Mesendoderm (in vitro differentiated cells): ENCODE data around the gene PGK2.

Experiments used
- DNase-seq: peaks from one replicate; pipeline ENCODE4 v3.0.0; 2013
- H2AK5ac ChIP-seq: 2 replicates; pipeline ENCODE4 v1.6.1; 2013; ENCODE audit warnings: low read length, inconsistent platforms
- H2BK120ac ChIP-seq: 2 replicates; pipeline ENCODE4 v1.6.1; 2013; ENCODE audit warnings: low read depth, mild to moderate bottlenecking, low read length, moderate library complexity, mixed read lengths
- H2BK15ac ChIP-seq: replicated peaks from 2 replicates; pipeline ENCODE4 v1.6.1; 2013; ENCODE audit warnings: low read depth, mild to moderate bottlenecking, moderate library complexity
- H2BK5ac ChIP-seq: 2 replicates; pipeline ENCODE4 v1.6.1; 2013; ENCODE audit warnings: low read length, inconsistent platforms
- H3K18ac ChIP-seq: 2 replicates; pipeline ENCODE4 v1.6.1; 2013; ENCODE audit warnings: mild to moderate bottlenecking, low read length, mixed read lengths
- H3K23ac ChIP-seq: one replicate; pipeline ENCODE4 v1.6.1; 2013; ENCODE audit warnings: low read length
- H3K27ac ChIP-seq: 2 replicates; pipeline ENCODE4 v1.5.1; 2013; ENCODE audit warnings: low read depth, mild to moderate bottlenecking, inconsistent platforms, low read length, moderate library complexity
- H3K27me3 ChIP-seq: 2 replicates; pipeline ENCODE4 v1.6.1; 2013; ENCODE audit warnings: low read length, control low read depth, mild to moderate bottlenecking, inconsistent platforms; ENCODE audit not compliant: insufficient read depth, poor library complexity
- H3K36me3 ChIP-seq: 2 replicates; pipeline ENCODE4 v1.6.1; 2013; ENCODE audit warnings: low read length, inconsistent platforms; ENCODE audit not compliant: control insufficient read depth, insufficient read depth
- H3K4ac ChIP-seq: one replicate; pipeline ENCODE4 v1.6.1; 2013; ENCODE audit warnings: low read depth, mild to moderate bottlenecking, low read length, moderate library complexity
- H3K4me1 ChIP-seq: 2 replicates; pipeline ENCODE4 v1.6.1; 2013; ENCODE audit warnings: low read depth, low read length, inconsistent platforms; ENCODE audit not compliant: control insufficient read depth
- H3K4me2 ChIP-seq: 2 replicates; pipeline ENCODE4 v1.6.1; 2013; ENCODE audit warnings: low read length
- H3K4me3 ChIP-seq: 2 replicates; pipeline ENCODE4 v1.5.1; 2013; ENCODE audit warnings: mild to moderate bottlenecking, low read length
- H3K56ac ChIP-seq: one replicate; pipeline ENCODE4 v1.6.1; 2013; ENCODE audit warnings: low read length
- H3K79me1 ChIP-seq: 2 replicates; pipeline ENCODE4 v1.6.1; 2013; ENCODE audit warnings: low read length, inconsistent platforms
- H3K79me2 ChIP-seq: 2 replicates; pipeline ENCODE4 v1.6.1; 2013; ENCODE audit warnings: mild to moderate bottlenecking, low read length; ENCODE audit not compliant: control insufficient read depth, insufficient read depth
- H3K9ac ChIP-seq: 2 replicates; pipeline ENCODE4 v1.6.1; 2013; ENCODE audit warnings: low read length, inconsistent platforms
- H4K5ac ChIP-seq: one replicate; pipeline ENCODE4 v1.6.1; 2013; ENCODE audit warnings: low read length
- H4K8ac ChIP-seq: one replicate; pipeline ENCODE4 v1.6.1; 2013; ENCODE audit warnings: low read depth, mild to moderate bottlenecking, control low read depth, low read length, moderate library complexity
- WGBS: extraction: QIAGEN DNeasy Blood & Tissue Kit; methylation state at CpG from one replicate; pipeline ENCODE4 v1.1.7; 2013; ENCODE audit warnings: low lambda C conversion rate, missing lambda C conversion rate; ENCODE audit not compliant: insufficient coverage; ENCODE audit errors: extremely low coverage; 5-methylcytosine and 5-hydroxymethylcytosine counted together

PGK2 gene

GRCh38 chr6:49766762-49767161, 20.3 kb downstream of the PGK2 start:
- Histone ChIP-seq H2BK5ac (no peak overlapping the region), H3K56ac (no peak overlapping the region), H3K23ac (no peak overlapping the region), H2BK120ac (no peak overlapping the region), H3K27ac (no peak overlapping the region), H3K79me2 (no peaks in the 10 kb centered on the region), H4K8ac (no peak overlapping the region), H3K4ac (no peak overlapping the region), H3K36me3 (no peaks in the 10 kb centered on the region), H3K9ac (no peak overlapping the region), H3K79me1 (no peaks in the 10 kb centered on the region), H4K5ac (no peak overlapping the region), H3K18ac (no peak overlapping the region), H3K4me3 (no peak overlapping the region), H2BK15ac (no peak overlapping the region), H3K27me3 (no peaks in the 10 kb centered on the region), H3K4me1 (no peaks in the 10 kb centered on the region), H3K4me2 (no peak overlapping the region), H2AK5ac (no peak overlapping the region)
- no CpG with 5 or more reads among the region's 2 CpGs for WGBS
- no peak for DNase-seq

DNA sequence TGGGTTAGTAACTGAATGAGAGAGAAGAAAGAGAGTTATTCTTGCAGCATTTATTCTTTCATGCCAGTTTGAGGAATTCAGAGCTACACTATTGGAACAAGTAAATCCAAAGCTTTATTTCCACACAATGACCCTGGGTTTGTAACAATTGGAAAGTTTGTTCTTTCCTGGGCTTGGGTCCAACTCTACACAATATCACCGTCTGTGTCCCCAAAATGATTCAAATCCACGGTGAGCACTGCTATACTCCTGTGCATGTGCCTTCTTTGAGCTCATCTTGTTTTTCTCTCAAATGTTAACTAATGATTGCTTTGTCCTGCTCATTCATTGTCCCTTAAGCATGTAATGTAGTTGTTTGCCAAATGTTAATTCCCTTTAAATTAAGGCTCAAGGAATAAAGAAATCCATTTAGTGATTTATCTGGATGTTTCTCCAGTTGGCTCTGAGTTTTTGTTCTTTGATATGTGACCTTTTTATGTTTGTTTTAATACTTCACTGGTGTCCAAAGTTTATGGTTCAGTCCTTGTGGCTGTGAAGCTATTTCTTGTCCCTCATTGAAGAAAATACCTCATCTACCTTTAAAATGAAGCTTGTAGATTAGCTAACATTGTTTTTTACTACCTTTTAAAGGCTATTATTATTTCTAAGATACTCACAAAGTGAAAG, 22.4 kb downstream of the PGK2 start:
- H2BK5ac ChIP-seq = no peak overlapping the region
- no peak overlapping the region for H3K23ac ChIP-seq
- no peaks in the 10 kb centered on the region for H3K79me1 ChIP-seq
- no peaks in the 10 kb centered on the region for H3K27me3 ChIP-seq
- no peak overlapping the region for H2BK15ac ChIP-seq
- WGBS = no CpG with 5 or more reads among the region's 2 CpGs
- H3K56ac ChIP-seq = no peak overlapping the region
- no peaks in the 10 kb centered on the region for H3K36me3 ChIP-seq
- no peak overlapping the region for H3K9ac ChIP-seq
- H3K79me2 ChIP-seq = no peaks in the 10 kb centered on the region
- no peak overlapping the region for H3K4ac ChIP-seq
- H2AK5ac ChIP-seq = no peak overlapping the region
- no peak overlapping the region for H3K18ac ChIP-seq
- DNase-seq = no peak
- no peak overlapping the region for H4K5ac ChIP-seq
- H3K4me1 ChIP-seq = no peaks in the 10 kb centered on the region
- H3K4me3 ChIP-seq = no peak overlapping the region
- no peak overlapping the region for H4K8ac ChIP-seq
- no peak overlapping the region for H3K27ac ChIP-seq
- H3K4me2 ChIP-seq = no peak overlapping the region
- H2BK120ac ChIP-seq = no peak overlapping the region

DNA sequence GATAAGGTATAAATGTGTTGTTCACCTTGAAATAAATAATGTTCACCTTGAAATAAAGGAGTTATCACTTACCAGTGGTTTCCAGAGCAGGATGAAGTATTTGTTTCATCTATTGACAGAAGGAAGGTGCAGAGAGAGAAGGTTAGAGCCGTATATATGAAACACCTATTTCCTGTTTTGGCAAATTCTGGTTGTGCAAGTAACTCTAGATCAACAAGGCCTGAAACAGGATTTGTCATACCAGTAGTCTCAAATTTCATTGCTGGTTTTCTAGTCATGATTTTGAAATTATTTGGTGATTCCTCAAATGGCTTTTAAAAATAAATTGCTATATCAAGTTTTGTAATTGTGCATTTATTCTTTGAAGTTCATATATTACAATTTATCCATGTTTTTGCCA, 42.8 kb downstream of the PGK2 start, which contains the start of gene CRISP3:
TSS of gene CRISP3 (minus strand) at position 130 of the 400 bp plus-strand sequence. CDS start at position 109, 21 bp downstream.
- Histone ChIP-seq H3K18ac (no peak within 1 kb of the TSS), H4K8ac (no peak within 1 kb of the TSS), H2BK15ac (no peak within 1 kb of the TSS), H3K23ac (no peak within 1 kb of the TSS), H4K5ac (no peak within 1 kb of the TSS), H2BK120ac (no peak within 1 kb of the TSS), H2AK5ac (no peak within 1 kb of the TSS), H3K4ac (no peak within 1 kb of the TSS), H2BK5ac (no peak within 1 kb of the TSS), H3K4me2 (no peak within 1 kb of the TSS), H3K79me1 (no peaks in the 10 kb centered on the region), H3K4me3 (no peak within 1 kb of the TSS), H3K4me1 (no peaks in the 10 kb centered on the region), H3K36me3 (no peaks in the 10 kb centered on the region), H3K56ac (no peak within 1 kb of the TSS), H3K27me3 (no peaks in the 10 kb centered on the region), H3K27ac (no peak within 1 kb of the TSS), H3K9ac (no peak within 1 kb of the TSS), H3K79me2 (no peaks in the 10 kb centered on the region)
- no peak for DNase-seq
- no CpG with 5 or more reads among the region's 1 CpG for WGBS

GRCh38 chr6:49743429-49743828, 43.7 kb downstream of the PGK2 start:
- Histone ChIP-seq H2BK5ac (no peak overlapping the region), H2AK5ac (no peak overlapping the region), H3K4me3 (no peak overlapping the region), H2BK15ac (no peak overlapping the region), H3K27ac (no peak overlapping the region), H3K56ac (no peak overlapping the region), H3K4me2 (no peak overlapping the region), H3K9ac (no peak overlapping the region), H3K27me3 (no peaks in the 10 kb centered on the region), H3K79me2 (no peaks in the 10 kb centered on the region), H3K36me3 (no peaks in the 10 kb centered on the region), H3K18ac (no peak overlapping the region), H3K4me1 (no peaks in the 10 kb centered on the region), H3K79me1 (no peaks in the 10 kb centered on the region), H3K4ac (no peak overlapping the region), H3K23ac (no peak overlapping the region), H2BK120ac (no peak overlapping the region), H4K5ac (no peak overlapping the region), H4K8ac (no peak overlapping the region)
- no CpG with 5 or more reads among the region's 4 CpGs for WGBS
- no peak for DNase-seq

DNA sequence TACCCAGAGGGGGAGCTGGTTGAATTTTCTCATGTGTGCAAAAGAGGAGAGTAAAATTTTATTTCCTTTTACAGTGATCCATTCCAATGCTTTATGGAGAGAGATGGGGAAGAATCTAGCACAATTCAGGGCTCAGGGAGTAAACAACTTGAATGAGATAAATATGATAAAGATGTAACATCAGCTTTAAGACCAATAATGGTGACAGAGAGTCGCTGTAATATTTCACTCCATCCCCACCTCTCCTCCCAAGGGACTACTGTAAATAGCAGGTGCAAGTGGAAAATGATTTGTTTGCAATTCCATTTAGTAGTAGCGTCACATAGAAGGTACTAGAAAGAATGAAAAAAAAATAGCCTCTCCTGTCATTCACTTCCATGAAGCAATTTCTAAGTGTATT, 47.7 kb downstream of the PGK2 start:
- WGBS = no CpG with 5 or more reads among the region's 2 CpGs
- no peak overlapping the region for H3K4me2 ChIP-seq
- H2BK5ac ChIP-seq = no peak overlapping the region
- no peak overlapping the region for H3K4ac ChIP-seq
- H3K4me1 ChIP-seq = no peaks in the 10 kb centered on the region
- no peak overlapping the region for H2BK120ac ChIP-seq
- no peak for DNase-seq
- no peak overlapping the region for H4K5ac ChIP-seq
- no peak overlapping the region for H3K23ac ChIP-seq
- H3K79me1 ChIP-seq = no peaks in the 10 kb centered on the region
- no peak overlapping the region for H2AK5ac ChIP-seq
- H3K79me2 ChIP-seq = no peaks in the 10 kb centered on the region
- H3K56ac ChIP-seq = no peak overlapping the region
- no peak overlapping the region for H4K8ac ChIP-seq
- H3K27ac ChIP-seq = no peak overlapping the region
- H3K27me3 ChIP-seq = no peaks in the 10 kb centered on the region
- H3K4me3 ChIP-seq = no peak overlapping the region
- no peak overlapping the region for H3K9ac ChIP-seq
- no peak overlapping the region for H3K18ac ChIP-seq
- H3K36me3 ChIP-seq = no peaks in the 10 kb centered on the region
- H2BK15ac ChIP-seq = no peak overlapping the region

DNA sequence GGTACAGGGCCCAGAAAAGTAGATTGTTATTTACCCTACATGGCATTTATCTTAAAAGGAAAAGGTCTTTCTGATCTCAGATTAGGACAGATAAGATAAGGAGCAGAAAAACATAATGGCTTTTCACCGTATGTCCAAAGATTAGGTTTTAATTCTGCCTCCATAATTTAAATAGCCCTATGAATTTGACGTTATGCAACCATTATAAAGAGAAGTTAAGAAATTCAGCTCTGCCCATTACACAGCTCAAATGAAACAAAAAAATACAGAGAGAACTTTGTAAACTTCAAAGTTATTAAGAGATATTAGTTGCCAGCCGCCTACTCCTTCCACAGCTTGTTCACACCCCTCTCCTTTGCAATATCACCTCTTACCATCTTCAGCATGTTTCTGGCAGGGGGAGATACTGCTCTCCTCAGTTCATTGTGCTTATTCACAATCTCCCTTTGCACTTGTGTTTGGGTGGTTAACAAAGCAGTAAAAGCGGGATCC, 51.0 kb downstream of the PGK2 start:
- H3K4me3 ChIP-seq = no peak overlapping the region
- H3K27ac ChIP-seq = no peak overlapping the region
- no peaks in the 10 kb centered on the region for H3K27me3 ChIP-seq
- WGBS = no CpG with 5 or more reads among the region's 4 CpGs
- H3K36me3 ChIP-seq = no peaks in the 10 kb centered on the region
- H3K4me1 ChIP-seq = no peaks in the 10 kb centered on the region
- no peak overlapping the region for H4K5ac ChIP-seq
- H3K23ac ChIP-seq = no peak overlapping the region
- H3K79me2 ChIP-seq = no peaks in the 10 kb centered on the region
- no peak overlapping the region for H3K56ac ChIP-seq
- peak; percentile 82 for DNase-seq
- no peak overlapping the region for H2AK5ac ChIP-seq
- H2BK5ac ChIP-seq = no peak overlapping the region
- no peak overlapping the region for H3K4ac ChIP-seq
- H2BK15ac ChIP-seq = no peak overlapping the region
- H4K8ac ChIP-seq = no peak overlapping the region
- H2BK120ac ChIP-seq = no peak overlapping the region
- no peaks in the 10 kb centered on the region for H3K79me1 ChIP-seq
- H3K4me2 ChIP-seq = no peak overlapping the region
- no peak overlapping the region for H3K18ac ChIP-seq
- H3K9ac ChIP-seq = no peak overlapping the region
